Ovary (tissue), 9 donors: ENCODE results near the gene ATP1A4. TPM values are rescaled to one million over a fixed set of nuclear protein-coding genes. Genes with fewer than 3 reads are reported as not detected.
A peak's percentile ranks its signal among the peaks of the same experiment; 100 is the strongest.

ENCODE experiments used
- DNase-seq, 5 donors: peaks; one replicate each; pipeline ENCODE4 v3.0.0-alpha.2; 2019 to 2020
- H3K27ac ChIP-seq, 2 donors: fragments of 200-600 bp; one replicate each; pipeline versions ENCODE4 v1.5.1 to v1.8.0; 2019 to 2022
- H3K27me3 ChIP-seq: fragments of 200-600 bp; one replicate; pipeline ENCODE4 v1.8.0; 2022
- H3K36me3 ChIP-seq: fragments of 200-600 bp; sonication (generic); one replicate; pipeline ENCODE4 v1.5.1; 2019
- H3K4me1 ChIP-seq: one replicate; pipeline ENCODE4 v1.8.1; 2013; ENCODE audit warnings: mild to moderate bottlenecking, moderate library complexity; ENCODE audit not compliant: insufficient read depth
- H3K4me3 ChIP-seq: fragments of 200-600 bp; sonication (generic); one replicate; pipeline ENCODE4 v1.5.1; 2017
- H3K9me3 ChIP-seq, 2 donors: fragments of 200-600 bp in 1 of 2; sonication (generic) in 1 of 2; one replicate each; pipeline versions ENCODE4 v1.5.1 to v1.8.1; 2013 to 2019; ENCODE audit warnings: mild to moderate bottlenecking in 1 of 2, moderate library complexity in 1 of 2
- CTCF ChIP-seq, 3 donors: fragments of 450-650 bp in 2 of 3; fragments of 200-600 bp in 1 of 3; IDR thresholded peaks; one replicate each; pipeline versions ENCODE4 v1.5.1 to v1.8.0; 2016 to 2022; ENCODE audit warnings: antibody characterized with exemption in 3 of 3, mild to moderate bottlenecking in 1 of 3
- EP300 ChIP-seq: sonication (generic); formaldehyde crosslinking; IDR thresholded peaks from one replicate; pipeline ENCODE4 v1.6.1; 2017; ENCODE audit warnings: antibody characterized with exemption
- POLR2A ChIP-seq: fragments of 450-650 bp; IDR thresholded peaks from one replicate; pipeline ENCODE4 v1.6.1; 2017; ENCODE audit warnings: antibody characterized with exemption, mild to moderate bottlenecking, moderate library complexity
- WGBS, 3 donors: extraction: QIAGEN DNeasy Blood & Tissue Kit in 1 of 3; methylation state at CpG; one replicate each; pipeline versions ENCODE4 v1.1.5 to v1.1.7; 2013 to 2017; 5-methylcytosine and 5-hydroxymethylcytosine counted together
- intact Hi-C, 4 donors: fragments of 100-400 bp; cut with DNase I; formaldehyde crosslinking; loops; one replicate each; pipeline versions ENCODE4 v1.11.0 to v1.15.1; 2022 to 2023
- polyA plus RNA-seq, 2 donors: library from polyadenylated mRNA; stranded (reverse); fragments of 200-250 nt in 1 of 2; fragments of 350-450 nt in 1 of 2; fragmentation: Illumina TruSeq in 1 of 2; extraction: RNeasy Lipid Tissue Mini Kit (QIAGEN cat#74804) in 1 of 2; gene quantifications; one replicate each; pipeline ENCODE4 v1.2.3, GENCODE V29; 2013 to 2014
- total RNA-seq, 7 donors: library from RNA; depleted of rRNA in 2 of 7; stranded (reverse); fragments of >200 nt in 2 of 7; fragmentation: NEBNext Ultra II Directional in 3 of 7; extraction: Animal tissue kit (Norgen Biotek cat#: 25700) in 3 of 7; gene quantifications; one replicate each; pipeline versions ENCODE4 v1.1.0 to v1.2.4, GENCODE V29; 2016 to 2023
- donor health status: DM: no; HTN: no; CAD: no; lungs with moderate emphysema.
- donor health status: DM: no; HTN: no; CAD: no.
- donor health status: Bipolar disorder and iron deficiency.
- donor health status: DM: yes; HTN: yes; CAD: no.
- donor health status: DM: no; HTN: no; CAD: no.
- donor health status: DM: yes; HTN: yes; CAD: no.

The ATP1A4 gene
- total and polyA plus RNA-seq, 9 donors: 0.22 to 0.37 TPM; not detected in 7

GRCh38 chr1:160158031-160158430, 6.6 kb downstream of the ATP1A4 start:
- no peak for TF ChIP-seq POLR2A
- no peak for TF ChIP-seq CTCF (IDR thresholded peaks at IDR 0.05)
- TF ChIP-seq EP300: no peak
- no peaks in the 10 kb centered on the region for H3K4me1 ChIP-seq
- H3K27ac ChIP-seq: no peak overlapping the region
- H3K9me3 ChIP-seq: no peaks in the 10 kb centered on the region
- H3K4me3 ChIP-seq: no peak overlapping the region
- intact Hi-C loops: no loop called here
- 63 to 90% (median 77%) methylated on average over 3 of the region's 3 CpGs for WGBS, 3 donors
- no peak for DNase-seq
- H3K36me3 ChIP-seq: no peaks in the 10 kb centered on the region
- H3K27me3 ChIP-seq: no peaks in the 10 kb centered on the region

GRCh38 chr1:160158534-160158933, 7.1 kb downstream of the ATP1A4 start:
- TF ChIP-seq CTCF (IDR thresholded peaks at IDR 0.05) (no peak), EP300 (no peak), POLR2A (no peak)
- Histone ChIP-seq H3K27me3 (no peaks in the 10 kb centered on the region), H3K4me1 (no peaks in the 10 kb centered on the region), H3K27ac (no peak overlapping the region), H3K4me3 (no peak overlapping the region), H3K9me3 (no peaks in the 10 kb centered on the region), H3K36me3 (no peaks in the 10 kb centered on the region)
- WGBS, 3 donors: 84 to 90% (median 89%) methylated on average over 4 of the region's 4 CpGs
- intact Hi-C loops: no loop called here
- DNase-seq: no peak

GRCh38 chr1:160159846-160160245, 8.4 kb downstream of the ATP1A4 start:
- TF ChIP-seq CTCF (IDR thresholded peaks at IDR 0.05) (no peak), EP300 (no peak), POLR2A (no peak)
- H3K4me1 ChIP-seq: no peaks in the 10 kb centered on the region
- H3K36me3 ChIP-seq: no peaks in the 10 kb centered on the region
- no peaks in the 10 kb centered on the region for H3K27me3 ChIP-seq
- no peak overlapping the region for H3K4me3 ChIP-seq
- DNase-seq: no peak
- no peaks in the 10 kb centered on the region for H3K9me3 ChIP-seq
- intact Hi-C loops: no loop called here
- no peak overlapping the region for H3K27ac ChIP-seq

GRCh38 chr1:160161965-160162705, 10.7 kb downstream of the ATP1A4 start:
- no peaks in the 10 kb centered on the region for H3K4me1 ChIP-seq
- no peaks in the 10 kb centered on the region for H3K27me3 ChIP-seq
- DNase-seq: peak in 1 of 5 donors; percentile 42
- no peaks in the 10 kb centered on the region for H3K9me3 ChIP-seq
- intact Hi-C loops: no loop called here
- H3K27ac ChIP-seq: no peak overlapping the region
- 59 to 66% (median 62%) methylated on average over 6 of the region's 6 CpGs for WGBS, 3 donors
- TF ChIP-seq CTCF (IDR thresholded peaks at IDR 0.05): no peak
- no peak for TF ChIP-seq EP300
- no peaks in the 10 kb centered on the region for H3K36me3 ChIP-seq
- no peak overlapping the region for H3K4me3 ChIP-seq
